ENCODE results near the gene RBM10.

GRCh38 chrX:47223476-47224250, 78.6 kb downstream of the RBM10 start:
- TF ChIP-seq CTCF (IDR thresholded peaks at IDR 0.05; ENCODE audit: poor library complexity) (no peak), EZH2 (IDR thresholded peaks at IDR 0.05; ENCODE audit: borderline replicate concordance) (no peak)

Data from hepatocyte (in vitro differentiated cells).